Hepatocyte (in vitro differentiated cells): ENCODE data around the gene FASTK.

Source experiments
- CTCF ChIP-seq: fragments of 200-600 bp; sonication (generic); IDR thresholded peaks from 2 replicates; pipeline ENCODE4 v1.5.1; 2016; ENCODE audit warnings: antibody characterized with exemption, mild to moderate bottlenecking; ENCODE audit not compliant: poor library complexity
- EZH2 ChIP-seq: fragments of 200-600 bp; sonication (generic); IDR thresholded peaks from 2 replicates; pipeline ENCODE4 v1.6.1; 2016; ENCODE audit warnings: antibody characterized with exemption, mild to moderate bottlenecking, borderline replicate concordance

- TF ChIP-seq CTCF, result no peak
- no peak for TF ChIP-seq EZH2
These were observed 46.1 kb downstream of the FASTK start for GRCh38 chr7:151034312-151035025.
